ENCODE results near the gene DLEC1. TPM values are rescaled to one million over a fixed set of nuclear protein-coding genes. Genes with fewer than 3 reads are reported as not detected.

Gene DLEC1
- total and polyA plus RNA-seq, 2 donors from 2014 or later: 0.52 to 3.3 TPM

GRCh38 chr3:38121451-38121831 lies 82.4 kb downstream of the DLEC1 start:
- intact Hi-C loops (cut with DNase I): no loop called here
- no peak overlapping the region for H3K9ac ChIP-seq (ENCODE audit: low read length in 3 of 3)
- no peak for TF ChIP-seq CTCF (IDR thresholded peaks at IDR 0.05; ENCODE audit: borderline replicate concordance, extremely low read depth, insufficient read depth)
- FAIRE-seq (no peak), DNase-seq (peak in 2 of 5 donors; percentile 9 to 76)
- peaks cover 0 to 38% (median 28%) of the 10 kb centered on the region in 3 donors for H3K36me3 ChIP-seq (ENCODE audit: control insufficient read depth in 2 of 3, insufficient read depth in 3 of 3, low read length in 3 of 3)
- H3K4me3 ChIP-seq (ENCODE audit: low read length in 3 of 3): no peak overlapping the region
- H3K27me3 ChIP-seq (ENCODE audit: control insufficient read depth, insufficient read depth, low read length): no peaks in the 10 kb centered on the region
- H3K27ac ChIP-seq (ENCODE audit: low read depth in 2 of 2, low read length in 2 of 2): peak overlapping the region; percentile 20 to 37
- H3K4me1 ChIP-seq (ENCODE audit: control insufficient read depth in 2 of 3, insufficient read depth in 2 of 3, low read depth in 1 of 3, low read length in 3 of 3): peaks cover 0 to 21% (median 11%) of the 10 kb centered on the region in 3 donors
- H3K9me3 ChIP-seq (ENCODE audit: control insufficient read depth in 2 of 3, insufficient read depth in 1 of 3, low read length in 3 of 3): no peaks in the 10 kb centered on the region

GRCh38 chr3:38121832-38122461 lies 82.9 kb downstream of the DLEC1 start:
- DNase-seq (peak in 2 of 5 donors; percentile 4 to 61), FAIRE-seq (no peak)
- H3K9me3 ChIP-seq (ENCODE audit: control insufficient read depth in 2 of 3, insufficient read depth in 1 of 3, low read length in 3 of 3): no peaks in the 10 kb centered on the region
- H3K27me3 ChIP-seq (ENCODE audit: control insufficient read depth, insufficient read depth, low read length): no peaks in the 10 kb centered on the region
- H3K4me3 ChIP-seq (ENCODE audit: low read length in 3 of 3): no peak overlapping the region
- no peak overlapping the region for H3K9ac ChIP-seq (ENCODE audit: low read length in 3 of 3)
- intact Hi-C loops (cut with DNase I): no loop called here
- TF ChIP-seq CTCF (IDR thresholded peaks at IDR 0.05; ENCODE audit: borderline replicate concordance, extremely low read depth, insufficient read depth): no peak
- H3K27ac ChIP-seq (ENCODE audit: low read depth in 2 of 2, low read length in 2 of 2): peak overlapping the region; percentile 20 to 37
- peaks cover 0 to 21% (median 11%) of the 10 kb centered on the region in 3 donors for H3K4me1 ChIP-seq (ENCODE audit: control insufficient read depth in 2 of 3, insufficient read depth in 2 of 3, low read depth in 1 of 3, low read length in 3 of 3)
- peaks cover 0 to 38% (median 33%) of the 10 kb centered on the region in 3 donors for H3K36me3 ChIP-seq (ENCODE audit: control insufficient read depth in 2 of 3, insufficient read depth in 3 of 3, low read length in 3 of 3)

- intact Hi-C loops (cut with DNase I): no loop called here
- Histone ChIP-seq H3K36me3 (ENCODE audit: control insufficient read depth in 2 of 3, insufficient read depth in 3 of 3, low read length in 3 of 3) (peaks cover 0 to 46% (median 42%) of the 10 kb centered on the region in 3 donors), H3K9me3 (ENCODE audit: control insufficient read depth in 2 of 3, insufficient read depth in 1 of 3, low read length in 3 of 3) (no peaks in the 10 kb centered on the region), H3K27ac (ENCODE audit: low read depth in 2 of 2, low read length in 2 of 2) (peak overlapping the region in 1 of 2 donors; percentile 37), H3K27me3 (ENCODE audit: control insufficient read depth, insufficient read depth, low read length) (no peaks in the 10 kb centered on the region), H3K9ac (ENCODE audit: low read length in 3 of 3) (no peak overlapping the region), H3K4me1 (ENCODE audit: control insufficient read depth in 2 of 3, insufficient read depth in 2 of 3, low read depth in 1 of 3, low read length in 3 of 3) (peaks cover 0 to 20% (median 11%) of the 10 kb centered on the region in 3 donors), H3K4me3 (ENCODE audit: low read length in 3 of 3) (no peak overlapping the region)
- FAIRE-seq (no peak), DNase-seq (no peak)
- no peak for TF ChIP-seq CTCF (IDR thresholded peaks at IDR 0.05; ENCODE audit: borderline replicate concordance, extremely low read depth, insufficient read depth)
Measured at GRCh38 chr3:38122712-38123290, 83.8 kb downstream of the DLEC1 start.

Measured in kidney (tissue), 14 donors.